GM23338 (cell line): Measurements from ENCODE around the gene JMJD1C.

Experiments
- CREB1 ChIP-seq: fragments of 250-450 bp; sonication (Bioruptor Pico); IDR thresholded peaks from 2 replicates; pipeline ENCODE4 v1.5.0; 2020; ENCODE audit warnings: low read depth, mild to moderate bottlenecking, moderate library complexity
- EZH2 ChIP-seq: fragments of 200-600 bp; sonication (generic); IDR thresholded peaks from one replicate; pipeline ENCODE4 v1.8.0; 2017; ENCODE audit warnings: antibody characterized with exemption, mild to moderate bottlenecking, low read depth; ENCODE audit not compliant: unreplicated experiment
- EZH2phosphoT487 ChIP-seq: fragments of 200-600 bp; sonication (generic); IDR thresholded peaks from one replicate; pipeline ENCODE4 v1.8.1; 2018; ENCODE audit warnings: antibody characterized with exemption; ENCODE audit not compliant: unreplicated experiment
- JUNB ChIP-seq: IDR thresholded peaks from one replicate; pipeline ENCODE4 v1.6.1; 2016; ENCODE audit warnings: antibody characterized with exemption; ENCODE audit not compliant: unreplicated experiment
- NANOG ChIP-seq: IDR thresholded peaks from 2 replicates; pipeline ENCODE4 v1.6.1; 2016; ENCODE audit warnings: antibody characterized with exemption, borderline replicate concordance
- POLR2AphosphoS5 ChIP-seq: IDR thresholded peaks from 2 replicates; pipeline ENCODE4 v1.6.1; 2016; ENCODE audit warnings: antibody characterized with exemption, low read depth
- STAT1 ChIP-seq: IDR thresholded peaks from one replicate; pipeline ENCODE4 v1.6.1; 2016; ENCODE audit warnings: antibody characterized with exemption; ENCODE audit not compliant: unreplicated experiment
- ZNF331 ChIP-seq: fragments of 250-450 bp; sonication (Bioruptor Pico); IDR thresholded peaks from 2 replicates; pipeline ENCODE4 v1.5.0; 2020; ENCODE audit warnings: low read depth, mild to moderate bottlenecking, moderate library complexity
- TF ChIP-seq, protein P1 (sequence below), 2 experiments: fragments of 200-600 bp in 1 of 2; sonication (generic) in 1 of 2; conservative IDR thresholded peaks; 2 replicates each; pipeline versions ENCODE4 v1.5.1 to v1.6.1; 2016 to 2017; ENCODE audit warnings: antibody characterized with exemption in 2 of 2, low read depth in 2 of 2, mild to moderate bottlenecking in 2 of 2, moderate library complexity in 1 of 2
- TF ChIP-seq, protein P2 (sequence below): IDR thresholded peaks from one replicate; pipeline ENCODE4 v1.6.1; 2018; ENCODE audit warnings: antibody characterized with exemption; ENCODE audit not compliant: unreplicated experiment
- TF ChIP-seq, protein P3 (sequence below): IDR thresholded peaks from 2 replicates; pipeline ENCODE4 v1.6.1; 2016; ENCODE audit warnings: antibody characterized with exemption
- TF ChIP-seq, protein P4 (sequence below): fragments of 250-450 bp; sonication (Bioruptor Pico); IDR thresholded peaks from 2 replicates; pipeline ENCODE4 v1.5.0; 2020; ENCODE audit warnings: mild to moderate bottlenecking, moderate library complexity

DNA sequence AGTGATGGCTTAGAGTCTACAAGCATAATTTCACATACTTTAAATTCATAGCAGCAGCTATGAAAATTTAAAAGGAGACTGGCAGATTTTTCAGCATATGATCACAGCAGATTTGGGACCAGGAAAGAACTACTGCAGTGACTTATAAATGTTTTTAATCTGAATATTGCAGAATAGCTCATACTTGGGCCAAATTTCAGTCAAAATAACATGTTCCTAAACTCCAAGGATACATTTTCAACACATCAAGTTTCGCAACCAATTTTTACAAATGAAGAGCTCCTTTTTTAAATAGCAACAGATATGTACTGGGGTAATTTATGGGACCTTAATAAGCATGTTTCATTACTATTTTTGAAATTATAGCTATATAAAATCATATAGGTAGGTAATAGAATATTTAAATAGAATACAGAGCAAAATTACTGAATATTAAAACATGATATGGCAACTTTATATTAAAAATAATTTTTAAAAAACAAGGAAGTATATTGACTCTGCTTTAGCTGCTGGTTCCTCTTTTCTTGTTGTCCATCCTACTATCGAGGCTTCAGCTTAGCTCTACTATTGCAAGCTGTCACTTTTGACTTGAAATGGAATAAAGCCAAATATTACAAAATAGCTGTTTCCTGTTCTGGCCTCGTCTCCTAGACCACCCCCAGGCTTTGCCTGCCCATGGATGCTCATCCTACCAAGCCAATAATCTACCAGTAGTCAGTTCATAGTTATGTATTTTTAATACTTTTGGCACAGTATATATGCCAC, 209.6 kb downstream of the JMJD1C start:
- TF ChIP-seq, protein P1, sequence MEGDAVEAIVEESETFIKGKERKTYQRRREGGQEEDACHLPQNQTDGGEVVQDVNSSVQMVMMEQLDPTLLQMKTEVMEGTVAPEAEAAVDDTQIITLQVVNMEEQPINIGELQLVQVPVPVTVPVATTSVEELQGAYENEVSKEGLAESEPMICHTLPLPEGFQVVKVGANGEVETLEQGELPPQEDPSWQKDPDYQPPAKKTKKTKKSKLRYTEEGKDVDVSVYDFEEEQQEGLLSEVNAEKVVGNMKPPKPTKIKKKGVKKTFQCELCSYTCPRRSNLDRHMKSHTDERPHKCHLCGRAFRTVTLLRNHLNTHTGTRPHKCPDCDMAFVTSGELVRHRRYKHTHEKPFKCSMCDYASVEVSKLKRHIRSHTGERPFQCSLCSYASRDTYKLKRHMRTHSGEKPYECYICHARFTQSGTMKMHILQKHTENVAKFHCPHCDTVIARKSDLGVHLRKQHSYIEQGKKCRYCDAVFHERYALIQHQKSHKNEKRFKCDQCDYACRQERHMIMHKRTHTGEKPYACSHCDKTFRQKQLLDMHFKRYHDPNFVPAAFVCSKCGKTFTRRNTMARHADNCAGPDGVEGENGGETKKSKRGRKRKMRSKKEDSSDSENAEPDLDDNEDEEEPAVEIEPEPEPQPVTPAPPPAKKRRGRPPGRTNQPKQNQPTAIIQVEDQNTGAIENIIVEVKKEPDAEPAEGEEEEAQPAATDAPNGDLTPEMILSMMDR (conservative IDR thresholded peaks at IDR 0.05; ENCODE audit: low read depth in 2 of 2) = no peak
- no peak for TF ChIP-seq EZH2
- no peak for TF ChIP-seq POLR2AphosphoS5
- TF ChIP-seq EZH2phosphoT487 = no peak
- TF ChIP-seq, protein P2, sequence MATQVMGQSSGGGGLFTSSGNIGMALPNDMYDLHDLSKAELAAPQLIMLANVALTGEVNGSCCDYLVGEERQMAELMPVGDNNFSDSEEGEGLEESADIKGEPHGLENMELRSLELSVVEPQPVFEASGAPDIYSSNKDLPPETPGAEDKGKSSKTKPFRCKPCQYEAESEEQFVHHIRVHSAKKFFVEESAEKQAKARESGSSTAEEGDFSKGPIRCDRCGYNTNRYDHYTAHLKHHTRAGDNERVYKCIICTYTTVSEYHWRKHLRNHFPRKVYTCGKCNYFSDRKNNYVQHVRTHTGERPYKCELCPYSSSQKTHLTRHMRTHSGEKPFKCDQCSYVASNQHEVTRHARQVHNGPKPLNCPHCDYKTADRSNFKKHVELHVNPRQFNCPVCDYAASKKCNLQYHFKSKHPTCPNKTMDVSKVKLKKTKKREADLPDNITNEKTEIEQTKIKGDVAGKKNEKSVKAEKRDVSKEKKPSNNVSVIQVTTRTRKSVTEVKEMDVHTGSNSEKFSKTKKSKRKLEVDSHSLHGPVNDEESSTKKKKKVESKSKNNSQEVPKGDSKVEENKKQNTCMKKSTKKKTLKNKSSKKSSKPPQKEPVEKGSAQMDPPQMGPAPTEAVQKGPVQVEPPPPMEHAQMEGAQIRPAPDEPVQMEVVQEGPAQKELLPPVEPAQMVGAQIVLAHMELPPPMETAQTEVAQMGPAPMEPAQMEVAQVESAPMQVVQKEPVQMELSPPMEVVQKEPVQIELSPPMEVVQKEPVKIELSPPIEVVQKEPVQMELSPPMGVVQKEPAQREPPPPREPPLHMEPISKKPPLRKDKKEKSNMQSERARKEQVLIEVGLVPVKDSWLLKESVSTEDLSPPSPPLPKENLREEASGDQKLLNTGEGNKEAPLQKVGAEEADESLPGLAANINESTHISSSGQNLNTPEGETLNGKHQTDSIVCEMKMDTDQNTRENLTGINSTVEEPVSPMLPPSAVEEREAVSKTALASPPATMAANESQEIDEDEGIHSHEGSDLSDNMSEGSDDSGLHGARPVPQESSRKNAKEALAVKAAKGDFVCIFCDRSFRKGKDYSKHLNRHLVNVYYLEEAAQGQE = no peak
- TF ChIP-seq JUNB = no peak
- TF ChIP-seq ZNF331 (CRISPR knock-in tag) = no peak
- TF ChIP-seq CREB1 (CRISPR knock-in tag) = no peak
- no peak for TF ChIP-seq NANOG
- TF ChIP-seq STAT1 = no peak
- TF ChIP-seq, protein P3, sequence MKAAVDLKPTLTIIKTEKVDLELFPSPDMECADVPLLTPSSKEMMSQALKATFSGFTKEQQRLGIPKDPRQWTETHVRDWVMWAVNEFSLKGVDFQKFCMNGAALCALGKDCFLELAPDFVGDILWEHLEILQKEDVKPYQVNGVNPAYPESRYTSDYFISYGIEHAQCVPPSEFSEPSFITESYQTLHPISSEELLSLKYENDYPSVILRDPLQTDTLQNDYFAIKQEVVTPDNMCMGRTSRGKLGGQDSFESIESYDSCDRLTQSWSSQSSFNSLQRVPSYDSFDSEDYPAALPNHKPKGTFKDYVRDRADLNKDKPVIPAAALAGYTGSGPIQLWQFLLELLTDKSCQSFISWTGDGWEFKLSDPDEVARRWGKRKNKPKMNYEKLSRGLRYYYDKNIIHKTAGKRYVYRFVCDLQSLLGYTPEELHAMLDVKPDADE = no peak
- TF ChIP-seq, protein P4, sequence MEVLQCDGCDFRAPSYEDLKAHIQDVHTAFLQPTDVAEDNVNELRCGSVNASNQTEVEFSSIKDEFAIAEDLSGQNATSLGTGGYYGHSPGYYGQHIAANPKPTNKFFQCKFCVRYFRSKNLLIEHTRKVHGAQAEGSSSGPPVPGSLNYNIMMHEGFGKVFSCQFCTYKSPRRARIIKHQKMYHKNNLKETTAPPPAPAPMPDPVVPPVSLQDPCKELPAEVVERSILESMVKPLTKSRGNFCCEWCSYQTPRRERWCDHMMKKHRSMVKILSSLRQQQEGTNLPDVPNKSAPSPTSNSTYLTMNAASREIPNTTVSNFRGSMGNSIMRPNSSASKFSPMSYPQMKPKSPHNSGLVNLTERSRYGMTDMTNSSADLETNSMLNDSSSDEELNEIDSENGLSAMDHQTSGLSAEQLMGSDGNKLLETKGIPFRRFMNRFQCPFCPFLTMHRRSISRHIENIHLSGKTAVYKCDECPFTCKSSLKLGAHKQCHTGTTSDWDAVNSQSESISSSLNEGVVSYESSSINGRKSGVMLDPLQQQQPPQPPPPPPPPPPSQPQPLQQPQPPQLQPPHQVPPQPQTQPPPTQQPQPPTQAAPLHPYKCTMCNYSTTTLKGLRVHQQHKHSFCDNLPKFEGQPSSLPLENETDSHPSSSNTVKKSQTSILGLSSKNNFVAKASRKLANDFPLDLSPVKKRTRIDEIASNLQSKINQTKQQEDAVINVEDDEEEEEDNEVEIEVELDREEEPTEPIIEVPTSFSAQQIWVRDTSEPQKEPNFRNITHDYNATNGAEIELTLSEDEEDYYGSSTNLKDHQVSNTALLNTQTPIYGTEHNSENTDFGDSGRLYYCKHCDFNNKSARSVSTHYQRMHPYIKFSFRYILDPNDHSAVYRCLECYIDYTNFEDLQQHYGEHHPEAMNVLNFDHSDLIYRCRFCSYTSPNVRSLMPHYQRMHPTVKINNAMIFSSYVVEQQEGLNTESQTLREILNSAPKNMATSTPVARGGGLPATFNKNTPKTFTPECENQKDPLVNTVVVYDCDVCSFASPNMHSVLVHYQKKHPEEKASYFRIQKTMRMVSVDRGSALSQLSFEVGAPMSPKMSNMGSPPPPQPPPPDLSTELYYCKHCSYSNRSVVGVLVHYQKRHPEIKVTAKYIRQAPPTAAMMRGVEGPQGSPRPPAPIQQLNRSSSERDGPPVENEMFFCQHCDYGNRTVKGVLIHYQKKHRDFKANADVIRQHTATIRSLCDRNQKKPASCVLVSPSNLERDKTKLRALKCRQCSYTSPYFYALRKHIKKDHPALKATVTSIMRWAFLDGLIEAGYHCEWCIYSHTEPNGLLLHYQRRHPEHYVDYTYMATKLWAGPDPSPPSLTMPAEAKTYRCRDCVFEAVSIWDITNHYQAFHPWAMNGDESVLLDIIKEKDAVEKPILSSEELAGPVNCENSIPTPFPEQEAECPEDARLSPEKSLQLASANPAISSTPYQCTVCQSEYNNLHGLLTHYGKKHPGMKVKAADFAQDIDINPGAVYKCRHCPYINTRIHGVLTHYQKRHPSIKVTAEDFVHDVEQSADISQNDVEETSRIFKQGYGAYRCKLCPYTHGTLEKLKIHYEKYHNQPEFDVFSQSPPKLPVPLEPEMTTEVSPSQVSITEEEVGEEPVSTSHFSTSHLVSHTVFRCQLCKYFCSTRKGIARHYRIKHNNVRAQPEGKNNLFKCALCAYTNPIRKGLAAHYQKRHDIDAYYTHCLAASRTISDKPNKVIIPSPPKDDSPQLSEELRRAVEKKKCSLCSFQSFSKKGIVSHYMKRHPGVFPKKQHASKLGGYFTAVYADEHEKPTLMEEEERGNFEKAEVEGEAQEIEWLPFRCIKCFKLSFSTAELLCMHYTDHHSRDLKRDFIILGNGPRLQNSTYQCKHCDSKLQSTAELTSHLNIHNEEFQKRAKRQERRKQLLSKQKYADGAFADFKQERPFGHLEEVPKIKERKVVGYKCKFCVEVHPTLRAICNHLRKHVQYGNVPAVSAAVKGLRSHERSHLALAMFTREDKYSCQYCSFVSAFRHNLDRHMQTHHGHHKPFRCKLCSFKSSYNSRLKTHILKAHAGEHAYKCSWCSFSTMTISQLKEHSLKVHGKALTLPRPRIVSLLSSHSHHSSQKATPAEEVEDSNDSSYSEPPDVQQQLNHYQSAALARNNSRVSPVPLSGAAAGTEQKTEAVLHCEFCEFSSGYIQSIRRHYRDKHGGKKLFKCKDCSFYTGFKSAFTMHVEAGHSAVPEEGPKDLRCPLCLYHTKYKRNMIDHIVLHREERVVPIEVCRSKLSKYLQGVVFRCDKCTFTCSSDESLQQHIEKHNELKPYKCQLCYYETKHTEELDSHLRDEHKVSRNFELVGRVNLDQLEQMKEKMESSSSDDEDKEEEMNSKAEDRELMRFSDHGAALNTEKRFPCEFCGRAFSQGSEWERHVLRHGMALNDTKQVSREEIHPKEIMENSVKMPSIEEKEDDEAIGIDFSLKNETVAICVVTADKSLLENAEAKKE (CRISPR knock-in tag) = no peak
